Right atrium auricular region (tissue), 2 donors: Measurements from ENCODE around the gene DNAJC15. TPM values are rescaled to one million over a fixed set of nuclear protein-coding genes. Genes with fewer than 3 reads are reported as not detected.
"Not testable (repeated sequence)": the region's sequence is repeated elsewhere in the genome, so short reads cannot be mapped to it uniquely, and the experiment has no call there.

Experiments used
- DNase-seq: peaks from one replicate; pipeline ENCODE4 v3.0.0-alpha.2; 2019; ENCODE audit warnings: low spot score
- H3K27ac ChIP-seq, 2 donors: fragments of 200-600 bp; sonication (generic); 1 replicate in 1 of 2; 2 replicates in 1 of 2; pipeline ENCODE4 v1.5.1; 2016 to 2019
- H3K27me3 ChIP-seq, 2 donors: fragments of 200-600 bp; sonication (generic); one replicate each; pipeline versions ENCODE4 v1.5.1 to v1.6.0; 2017 to 2019
- H3K36me3 ChIP-seq: fragments of 200-600 bp; sonication (generic); one replicate; pipeline ENCODE4 v1.5.1; 2016
- H3K4me1 ChIP-seq, 2 donors: fragments of 200-600 bp; sonication (generic); one replicate each; pipeline versions ENCODE4 v1.5.1 to v1.6.0; 2017 to 2019
- H3K4me3 ChIP-seq, 2 donors: fragments of 200-600 bp; sonication (generic); 1 replicate in 1 of 2; 2 replicates in 1 of 2; pipeline ENCODE4 v1.5.1; 2017 to 2019; ENCODE audit warnings: mild to moderate bottlenecking in 1 of 2, moderate library complexity in 1 of 2
- H3K9me3 ChIP-seq, 2 donors: fragments of 200-600 bp; sonication (generic); one replicate each; pipeline ENCODE4 v1.5.1; 2019
- total RNA-seq, 2 donors: library from RNA; depleted of rRNA; stranded (reverse); fragments of >200 nt; gene quantifications; one replicate each; pipeline ENCODE4 v1.1.0, GENCODE V29; 2016
- TF ChIP-seq, protein P1 (sequence below), 2 donors: fragments of 200-600 bp; sonication (generic); IDR thresholded peaks; one replicate each; pipeline ENCODE4 v1.5.1; 2019; ENCODE audit warnings: antibody characterized with exemption in 2 of 2

Gene DNAJC15
- total RNA-seq, 2 donors from 2014 or later = 10.8 to 14.0 TPM

DNA sequence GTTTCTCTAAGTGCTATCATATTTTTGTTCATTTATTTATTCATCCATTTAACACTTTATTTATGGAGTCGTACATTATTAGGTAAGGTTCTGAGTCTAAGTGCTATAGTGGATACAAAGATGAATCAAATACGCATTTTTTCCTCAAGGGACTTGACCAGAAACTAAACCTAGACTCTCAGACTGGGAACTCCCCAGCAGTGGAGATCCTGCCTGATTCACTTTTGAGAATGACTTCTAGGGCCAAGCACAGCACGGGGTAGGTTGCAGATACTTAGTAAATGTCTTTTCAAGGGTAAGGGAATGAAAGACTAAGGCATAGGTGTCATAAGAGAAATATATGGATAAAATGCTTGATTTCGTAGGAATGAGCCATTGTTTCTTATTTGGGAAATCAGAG, 7.2 kb downstream of the DNAJC15 start:
- TF ChIP-seq, protein P1, sequence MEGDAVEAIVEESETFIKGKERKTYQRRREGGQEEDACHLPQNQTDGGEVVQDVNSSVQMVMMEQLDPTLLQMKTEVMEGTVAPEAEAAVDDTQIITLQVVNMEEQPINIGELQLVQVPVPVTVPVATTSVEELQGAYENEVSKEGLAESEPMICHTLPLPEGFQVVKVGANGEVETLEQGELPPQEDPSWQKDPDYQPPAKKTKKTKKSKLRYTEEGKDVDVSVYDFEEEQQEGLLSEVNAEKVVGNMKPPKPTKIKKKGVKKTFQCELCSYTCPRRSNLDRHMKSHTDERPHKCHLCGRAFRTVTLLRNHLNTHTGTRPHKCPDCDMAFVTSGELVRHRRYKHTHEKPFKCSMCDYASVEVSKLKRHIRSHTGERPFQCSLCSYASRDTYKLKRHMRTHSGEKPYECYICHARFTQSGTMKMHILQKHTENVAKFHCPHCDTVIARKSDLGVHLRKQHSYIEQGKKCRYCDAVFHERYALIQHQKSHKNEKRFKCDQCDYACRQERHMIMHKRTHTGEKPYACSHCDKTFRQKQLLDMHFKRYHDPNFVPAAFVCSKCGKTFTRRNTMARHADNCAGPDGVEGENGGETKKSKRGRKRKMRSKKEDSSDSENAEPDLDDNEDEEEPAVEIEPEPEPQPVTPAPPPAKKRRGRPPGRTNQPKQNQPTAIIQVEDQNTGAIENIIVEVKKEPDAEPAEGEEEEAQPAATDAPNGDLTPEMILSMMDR (IDR thresholded peaks at IDR 0.05) = no peak
- no peaks in the 10 kb centered on the region for H3K27me3 ChIP-seq
- H3K27ac ChIP-seq = no peak overlapping the region
- DNase-seq = no peak
- no peaks in the 10 kb centered on the region for H3K9me3 ChIP-seq
- H3K4me3 ChIP-seq = no peak overlapping the region
- H3K4me1 ChIP-seq = peaks cover 0 to 38% of the 10 kb centered on the region in 2 donors
- no peaks in the 10 kb centered on the region for H3K36me3 ChIP-seq

DNA sequence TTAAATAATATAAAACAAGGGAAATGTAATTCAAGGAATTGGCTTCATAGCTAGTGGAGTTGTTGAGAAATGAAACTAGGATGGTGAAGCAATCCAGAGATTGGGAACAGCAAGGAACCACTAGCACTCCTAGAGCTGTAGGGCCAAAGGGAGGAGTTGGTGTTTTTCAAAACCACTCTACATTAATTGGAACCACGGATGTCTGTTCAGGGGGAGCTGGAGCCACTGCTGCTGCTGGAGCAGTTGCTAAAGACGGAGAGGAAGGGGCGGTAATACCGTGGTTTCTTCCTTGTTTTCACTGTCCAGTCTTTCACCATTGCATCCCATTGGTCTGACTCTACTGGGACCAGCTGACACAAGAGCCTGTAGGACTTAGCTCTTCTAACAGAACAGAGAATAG, 8.5 kb downstream of the DNAJC15 start:
- H3K27me3 ChIP-seq = no peaks in the 10 kb centered on the region
- H3K36me3 ChIP-seq = no peaks in the 10 kb centered on the region
- TF ChIP-seq, protein P1 (IDR thresholded peaks at IDR 0.05) = no peak
- H3K4me3 ChIP-seq = no peak overlapping the region
- no peak for DNase-seq
- peaks cover 0 to 39% of the 10 kb centered on the region in 2 donors for H3K4me1 ChIP-seq
- no peaks in the 10 kb centered on the region for H3K9me3 ChIP-seq
- no peak overlapping the region for H3K27ac ChIP-seq

DNA sequence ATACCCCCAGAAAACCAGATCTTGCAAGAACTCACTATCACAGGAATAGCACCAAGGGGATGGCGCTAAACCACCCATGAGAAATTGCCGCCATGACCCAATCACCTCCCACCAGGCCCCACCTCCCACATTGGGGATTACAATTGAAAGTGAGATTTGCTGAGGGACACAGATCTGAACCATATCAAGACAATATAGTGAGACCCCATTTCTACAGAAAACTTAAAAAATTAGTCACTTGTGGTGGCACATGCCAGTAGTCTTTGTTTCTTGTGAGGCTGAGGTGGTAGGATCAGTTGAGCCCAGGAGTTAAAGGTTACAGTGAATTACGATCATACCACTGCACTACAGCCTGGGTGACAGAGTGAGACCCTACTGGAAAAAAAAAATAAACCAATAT, 9.7 kb downstream of the DNAJC15 start:
- Histone ChIP-seq H3K36me3 (no peaks in the 10 kb centered on the region), H3K27ac (no peak overlapping the region), H3K9me3 (no peaks in the 10 kb centered on the region), H3K27me3 (no peaks in the 10 kb centered on the region), H3K4me3 (no peak overlapping the region), H3K4me1 (peaks cover 0 to 48% of the 10 kb centered on the region in 2 donors)
- DNase-seq = no peak
- TF ChIP-seq, protein P1 (IDR thresholded peaks at IDR 0.05) = no peak

DNA sequence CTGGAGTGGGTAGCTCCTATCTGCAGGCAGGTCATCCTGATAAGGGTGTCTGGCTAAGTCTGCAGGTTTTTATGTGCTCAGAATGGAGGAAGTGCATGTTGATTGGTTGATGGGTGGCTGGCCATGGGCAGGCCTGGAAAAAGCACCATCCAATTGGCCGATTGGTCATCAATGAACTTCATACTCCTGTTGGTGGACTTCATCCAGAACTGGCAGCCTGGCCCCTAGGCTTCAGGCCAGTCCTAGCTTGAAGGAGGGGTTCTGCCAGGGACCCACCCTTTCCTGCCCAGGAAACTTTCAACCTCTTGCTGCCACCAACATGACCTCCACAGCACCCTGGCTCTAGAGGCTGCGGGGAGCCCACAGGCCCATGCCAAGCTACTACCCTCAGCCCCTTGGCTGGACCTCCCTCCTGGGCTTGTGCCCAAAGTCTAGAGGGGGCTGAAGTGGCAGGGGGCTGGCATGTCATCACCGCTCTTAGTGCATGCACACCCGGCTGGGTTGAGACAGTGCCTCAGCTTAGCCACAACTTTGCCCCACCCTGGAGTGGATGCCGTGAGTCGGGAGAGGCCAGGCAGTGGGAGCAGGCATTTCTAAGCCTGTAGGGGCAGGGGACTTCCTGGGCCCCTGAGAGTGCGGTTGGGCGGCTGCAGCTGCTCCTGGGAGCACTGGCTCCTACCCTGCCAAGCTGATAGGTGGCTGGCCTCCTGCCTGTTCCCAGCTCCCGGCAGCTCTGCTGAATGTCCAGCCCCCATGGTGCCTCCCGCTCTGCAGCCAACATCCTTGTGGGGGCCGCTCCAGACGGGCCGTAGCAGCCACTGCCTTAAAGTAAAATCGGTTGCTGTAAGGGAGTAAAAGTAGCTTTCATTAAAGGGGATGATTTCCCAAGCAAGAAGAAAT, 13.2 kb downstream of the DNAJC15 start:
- Histone ChIP-seq H3K27me3 (no peaks in the 10 kb centered on the region), H3K4me1 (peaks cover 0 to 34% of the 10 kb centered on the region in 2 donors), H3K36me3 (no peaks in the 10 kb centered on the region), H3K4me3 (peak overlapping the region in 1 of 2 donors; percentile 28), H3K9me3 (no peaks in the 10 kb centered on the region), H3K27ac (peak overlapping the region; percentile 36 to 65)
- DNase-seq = no peak
- TF ChIP-seq, protein P1 (IDR thresholded peaks at IDR 0.05) = no peak

DNA sequence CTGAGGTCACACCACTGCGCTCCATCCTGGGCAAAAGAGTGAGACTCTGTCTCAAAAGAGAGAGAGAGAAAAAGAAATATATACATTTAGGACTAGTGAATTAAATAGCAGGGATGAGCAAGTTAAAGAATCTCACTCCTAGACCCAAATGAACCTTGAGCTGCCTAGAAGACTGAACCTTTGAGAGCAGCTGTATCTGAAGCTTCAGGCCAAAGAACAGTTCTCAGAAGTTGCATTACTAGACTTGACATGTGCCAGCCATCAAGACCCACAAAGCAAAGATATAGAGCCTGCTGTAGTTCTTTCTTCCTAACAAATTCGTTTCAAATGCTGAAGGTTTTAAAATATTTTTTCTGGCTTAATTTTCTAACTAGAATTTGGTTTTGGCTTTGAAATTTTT, 16.6 kb downstream of the DNAJC15 start:
- Histone ChIP-seq H3K9me3 (no peaks in the 10 kb centered on the region), H3K4me1 (peaks cover 0 to 56% of the 10 kb centered on the region in 2 donors), H3K27me3 (no peaks in the 10 kb centered on the region), H3K4me3 (no peak overlapping the region), H3K36me3 (no peaks in the 10 kb centered on the region), H3K27ac (no peak overlapping the region)
- no peak for DNase-seq
- TF ChIP-seq, protein P1 (IDR thresholded peaks at IDR 0.05) = no peak

DNA sequence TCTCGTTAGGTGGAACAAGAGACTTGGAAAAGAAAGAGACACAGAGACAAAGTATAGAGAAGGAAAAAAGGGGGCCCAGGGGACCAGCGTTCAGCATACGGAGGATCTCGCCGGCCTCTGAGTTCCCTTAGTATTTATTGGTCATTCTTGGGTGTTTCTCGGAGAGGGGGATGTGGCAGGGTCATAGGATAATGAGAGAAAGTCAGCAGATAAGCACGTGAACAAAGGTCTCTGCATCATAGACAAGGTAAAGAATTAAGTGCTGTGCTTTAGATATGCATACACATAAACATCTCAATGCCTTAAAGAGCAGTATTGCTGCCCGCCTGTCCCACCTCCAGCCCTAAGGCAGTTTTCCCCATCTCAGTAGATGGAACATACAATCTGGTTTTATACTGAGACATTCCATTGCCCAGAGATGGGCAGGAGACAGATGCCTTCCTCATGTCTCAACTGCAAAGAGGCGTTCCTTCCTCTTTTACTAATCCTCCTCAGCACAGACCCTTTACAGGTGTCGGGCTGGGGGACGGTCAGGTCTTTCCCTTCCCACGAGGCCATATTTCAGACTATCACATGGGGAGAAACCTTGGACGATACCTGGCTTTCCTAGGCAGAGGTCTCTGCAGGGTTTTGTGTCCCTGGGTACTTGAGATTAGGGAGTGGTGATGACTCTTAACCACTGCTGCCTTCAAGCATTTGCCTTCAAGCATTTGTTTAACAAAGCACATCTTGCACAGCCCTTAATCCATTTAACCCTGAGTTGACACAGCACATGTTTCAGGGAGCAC, 17.4 kb downstream of the DNAJC15 start:
- H3K4me1 ChIP-seq = peaks cover 0 to 48% of the 10 kb centered on the region in 2 donors
- not testable (repeated sequence) for H3K27ac ChIP-seq, DNase-seq, H3K9me3 ChIP-seq, H3K36me3 ChIP-seq, H3K4me3 ChIP-seq, H3K27me3 ChIP-seq
